NCI-H345 (cell line): ENCODE measurements around the gene MANBA.

Experiments
- DNase-seq: peaks from one replicate; lab custom pipeline; 2025; lab: John Stamatoyannopoulos, UW

MANBA gene

GRCh38 chr4:102592256-102592655, 168.5 kb downstream of the MANBA start:
- no peak for DNase-seq

- no peak for DNase-seq
Measured at GRCh38 chr4:102589743-102590142, 171.0 kb downstream of the MANBA start.

GRCh38 chr4:102586644-102587021, 174.1 kb downstream of the MANBA start:
- DNase-seq, result no peak

GRCh38 chr4:102586002-102586643, 174.6 kb downstream of the MANBA start:
- no peak for DNase-seq

- no peak for DNase-seq
Measured at GRCh38 chr4:102585329-102585728, 175.4 kb downstream of the MANBA start.

- no peak for DNase-seq
Measured at GRCh38 chr4:102584091-102584490, 176.7 kb downstream of the MANBA start.
